D721Med (cell line): ENCODE data around the gene TRPC6.

Source experiments
- DNase-seq: peaks from one replicate; pipeline ENCODE4 v3.0.0; 2011; ENCODE audit warnings: low spot score; ENCODE audit not compliant: insufficient read length
- FAIRE-seq: peaks from 2 replicates; lab custom pipeline; 2011; peaks lifted over from hg19 to GRCh38; lab: Jason Lieb, UNC
- TF ChIP-seq, protein P1 (sequence below): IDR thresholded peaks from 2 replicates; pipeline ENCODE4 v1.5.1; 2012; ENCODE audit warnings: mild to moderate bottlenecking, control low read depth; ENCODE audit not compliant: insufficient read depth; ENCODE audit errors: missing control alignments

The TRPC6 gene

DNA sequence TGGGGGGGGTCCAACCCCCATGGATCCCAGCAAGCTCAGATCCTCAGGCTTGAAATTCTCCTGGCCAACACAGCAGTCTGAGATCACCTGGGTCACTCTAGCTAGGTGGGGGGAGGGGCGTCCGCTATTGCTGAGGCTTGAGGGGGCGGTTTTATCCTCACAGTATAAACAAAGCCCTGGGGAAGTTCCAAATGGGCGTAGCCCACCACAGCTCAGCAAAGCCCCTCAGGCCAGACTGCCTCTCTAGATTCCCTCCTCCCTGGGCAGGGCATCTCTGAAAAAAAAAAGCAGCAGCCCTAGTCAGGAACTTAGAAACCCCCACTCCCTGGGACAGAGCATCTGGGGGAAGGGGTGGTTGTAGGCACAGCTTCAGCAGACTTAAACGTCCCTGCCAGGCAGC lies 16.7 kb downstream of the TRPC6 start:
- DNase-seq (no peak), FAIRE-seq (no peak)
- TF ChIP-seq, protein P1, sequence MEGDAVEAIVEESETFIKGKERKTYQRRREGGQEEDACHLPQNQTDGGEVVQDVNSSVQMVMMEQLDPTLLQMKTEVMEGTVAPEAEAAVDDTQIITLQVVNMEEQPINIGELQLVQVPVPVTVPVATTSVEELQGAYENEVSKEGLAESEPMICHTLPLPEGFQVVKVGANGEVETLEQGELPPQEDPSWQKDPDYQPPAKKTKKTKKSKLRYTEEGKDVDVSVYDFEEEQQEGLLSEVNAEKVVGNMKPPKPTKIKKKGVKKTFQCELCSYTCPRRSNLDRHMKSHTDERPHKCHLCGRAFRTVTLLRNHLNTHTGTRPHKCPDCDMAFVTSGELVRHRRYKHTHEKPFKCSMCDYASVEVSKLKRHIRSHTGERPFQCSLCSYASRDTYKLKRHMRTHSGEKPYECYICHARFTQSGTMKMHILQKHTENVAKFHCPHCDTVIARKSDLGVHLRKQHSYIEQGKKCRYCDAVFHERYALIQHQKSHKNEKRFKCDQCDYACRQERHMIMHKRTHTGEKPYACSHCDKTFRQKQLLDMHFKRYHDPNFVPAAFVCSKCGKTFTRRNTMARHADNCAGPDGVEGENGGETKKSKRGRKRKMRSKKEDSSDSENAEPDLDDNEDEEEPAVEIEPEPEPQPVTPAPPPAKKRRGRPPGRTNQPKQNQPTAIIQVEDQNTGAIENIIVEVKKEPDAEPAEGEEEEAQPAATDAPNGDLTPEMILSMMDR, result no peak

DNA sequence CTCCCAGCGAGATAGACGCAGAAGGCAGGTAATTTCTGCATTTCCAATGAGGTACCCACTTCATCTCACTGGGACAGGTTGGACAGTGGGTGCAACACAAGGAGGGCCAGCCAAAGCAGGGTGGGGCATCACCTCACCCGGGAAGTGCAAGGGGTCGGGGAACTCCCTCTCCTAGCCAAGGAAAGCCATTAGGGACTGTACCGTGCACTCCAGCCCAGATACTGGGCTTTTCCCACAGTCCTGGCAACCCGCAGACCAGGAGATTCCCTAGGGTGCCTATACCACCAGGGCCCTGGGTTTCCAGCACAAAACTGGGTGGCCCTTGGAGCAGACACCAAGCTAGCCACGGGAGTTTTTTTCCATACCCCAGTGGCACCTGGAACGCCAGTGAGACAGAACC lies 17.2 kb downstream of the TRPC6 start:
- FAIRE-seq (no peak), DNase-seq (no peak)
- TF ChIP-seq, protein P1, result no peak

DNA sequence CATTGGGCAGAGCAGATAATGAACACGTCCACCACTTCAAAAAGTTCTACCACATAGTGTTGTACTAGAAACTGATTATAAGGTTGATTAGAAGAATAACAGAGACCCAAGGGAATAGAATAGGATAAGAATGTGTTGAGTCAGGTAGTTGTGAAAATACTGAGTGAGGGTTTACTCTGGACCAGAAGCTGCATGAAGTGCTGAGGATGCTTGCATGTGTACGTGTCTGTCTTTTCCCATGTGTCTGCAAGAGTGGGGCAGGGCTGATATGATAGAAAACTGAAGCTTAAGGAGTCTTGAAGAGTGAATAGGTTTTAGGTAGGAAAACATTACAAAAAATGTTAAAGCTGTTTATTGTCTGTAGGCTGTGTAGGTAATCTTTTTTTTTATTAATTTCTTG lies 20.6 kb downstream of the TRPC6 start:
- DNase-seq (no peak), FAIRE-seq (no peak)
- TF ChIP-seq, protein P1, result no peak

DNA sequence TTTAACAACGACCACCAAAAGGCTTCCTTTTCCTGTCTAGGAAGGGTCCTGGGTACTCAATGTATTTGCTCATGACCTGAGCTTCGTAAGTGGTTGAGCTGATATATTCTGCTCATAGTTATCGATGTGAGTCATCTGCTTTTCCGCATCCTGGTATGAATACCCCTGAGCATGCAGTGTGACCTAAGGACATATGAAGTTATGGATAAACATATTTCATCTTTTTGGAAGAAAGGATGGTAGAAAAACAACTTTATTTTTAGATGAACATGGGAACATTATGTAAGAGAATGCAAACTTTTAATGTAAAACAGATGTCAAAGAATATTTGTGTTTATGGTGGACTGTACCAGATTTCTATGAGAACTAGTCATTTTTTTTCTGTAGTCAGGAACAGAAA lies 28.4 kb downstream of the TRPC6 start:
- TF ChIP-seq, protein P1, result no peak
- DNase-seq, result no peak
- no peak for FAIRE-seq

DNA sequence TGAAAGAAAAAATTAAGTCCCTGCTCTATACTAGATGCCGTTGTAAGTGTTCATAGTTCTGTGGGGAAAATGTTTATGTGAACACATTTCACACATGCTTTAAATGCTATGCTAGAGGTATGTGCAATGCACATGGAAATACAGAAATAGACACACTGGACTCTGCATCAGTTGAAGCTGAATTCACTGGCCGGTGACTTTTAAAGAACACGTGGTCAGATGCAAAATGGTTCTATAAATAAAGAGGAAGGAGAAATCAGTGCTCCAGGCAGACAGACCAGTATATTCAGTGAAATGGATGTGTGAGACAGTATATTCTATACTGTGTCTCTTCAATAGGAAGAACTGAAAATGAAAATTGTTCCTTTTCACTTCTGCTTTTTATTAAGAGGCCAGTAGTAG lies 29.9 kb downstream of the TRPC6 start:
- TF ChIP-seq, protein P1, result no peak
- no peak for DNase-seq
- no peak for FAIRE-seq

DNA sequence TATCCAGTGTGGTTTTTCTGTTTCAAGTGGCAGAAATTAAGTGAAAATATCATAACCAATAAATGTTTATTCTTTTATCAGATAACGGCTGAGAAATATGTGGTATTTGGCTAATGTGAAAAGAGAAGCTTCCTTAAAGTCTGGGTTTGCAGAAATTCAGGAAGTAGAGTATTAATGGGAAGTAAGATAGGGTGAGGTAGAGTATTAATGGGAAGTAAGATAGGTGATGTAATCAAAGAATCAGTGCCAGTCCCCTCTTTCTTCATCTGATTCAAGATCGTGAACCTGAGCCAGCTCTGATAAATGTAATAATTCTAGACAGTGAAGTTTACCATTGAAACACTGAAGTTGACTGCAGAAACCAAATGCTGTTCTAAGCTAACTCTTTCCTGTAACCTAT lies 30.9 kb downstream of the TRPC6 start:
- no peak for DNase-seq
- TF ChIP-seq, protein P1, result no peak
- FAIRE-seq, result no peak

DNA sequence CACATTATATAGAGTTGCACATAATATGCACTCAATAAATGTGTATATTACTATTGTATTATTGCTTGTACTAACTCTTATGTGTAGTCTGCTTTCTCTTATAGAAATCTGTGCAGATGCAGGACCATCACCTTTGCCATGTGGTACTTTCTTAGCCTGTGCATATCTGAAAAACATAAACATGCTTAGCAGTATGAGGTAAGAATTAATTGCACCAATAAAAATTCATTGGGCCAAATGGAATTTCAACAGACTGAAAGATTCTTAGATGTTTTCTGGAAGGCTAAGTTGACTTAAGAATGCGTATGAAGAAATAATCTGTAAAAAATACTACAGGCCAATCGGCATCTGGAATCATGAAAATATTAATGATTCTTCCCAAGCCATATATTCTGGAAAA lies 55.3 kb downstream of the TRPC6 start:
- FAIRE-seq (no peak), DNase-seq (no peak)
- TF ChIP-seq, protein P1, result no peak
